Thyroid gland (tissue), 4 donors: ENCODE data around the gene METTL6. TPM values are rescaled to one million over a fixed set of nuclear protein-coding genes. Genes with fewer than 3 reads are reported as not detected.
A peak's percentile ranks its signal among the peaks of the same experiment; 100 is the strongest.
"Not testable (repeated sequence)": the region's sequence is repeated elsewhere in the genome, so short reads cannot be mapped to it uniquely, and the experiment has no call there.

Experiments
- DNase-seq, 2 donors: peaks; one replicate each; pipeline ENCODE4 v3.0.0-alpha.2; 2019
- H3K27ac ChIP-seq, 3 donors: fragments of 200-600 bp; sonication (generic); 1 replicate in 2 of 3; 2 replicates in 1 of 3; pipeline ENCODE4 v1.5.1; 2016 to 2019; ENCODE audit warnings: mild to moderate bottlenecking in 1 of 3, moderate library complexity in 1 of 3
- H3K27me3 ChIP-seq: fragments of 200-600 bp; sonication (generic); one replicate; pipeline ENCODE4 v1.5.1; 2019
- H3K36me3 ChIP-seq, 2 donors: fragments of 200-600 bp; sonication (generic); one replicate each; pipeline ENCODE4 v1.5.1; 2016 to 2019
- H3K4me1 ChIP-seq, 2 donors: fragments of 200-600 bp; sonication (generic); one replicate each; pipeline ENCODE4 v1.5.1; 2017 to 2019
- H3K4me3 ChIP-seq, 3 donors: fragments of 200-600 bp; sonication (generic); replicated peaks in 1 of 3; 1 replicate in 2 of 3; 2 replicates in 1 of 3; pipeline ENCODE4 v1.5.1; 2016; ENCODE audit warnings: mild to moderate bottlenecking in 1 of 3
- H3K9me3 ChIP-seq: fragments of 200-600 bp; sonication (generic); one replicate; pipeline ENCODE4 v1.5.1; 2017
- CTCF ChIP-seq, 6 experiments: fragments of 200-600 bp in 3 of 6; fragments of 450-650 bp in 3 of 6; sonication (generic) in 3 of 6; IDR thresholded peaks; one replicate each; pipeline ENCODE4 v1.5.1; 2016 to 2019; ENCODE audit warnings: antibody characterized with exemption in 6 of 6, mild to moderate bottlenecking in 2 of 6, inconsistent platforms in 1 of 6, moderate library complexity in 1 of 6
- POLR2A ChIP-seq, 2 donors: fragments of 450-650 bp; IDR thresholded peaks; one replicate each; pipeline ENCODE4 v1.6.1; 2017; ENCODE audit warnings: antibody characterized with exemption in 2 of 2, mild to moderate bottlenecking in 2 of 2, moderate library complexity in 1 of 2
- WGBS, 2 donors: methylation state at CpG; one replicate each; pipeline ENCODE4 v1.1.5; 2017; 5-methylcytosine and 5-hydroxymethylcytosine counted together
- intact Hi-C: fragments of 100-400 bp; cut with DNase I; formaldehyde crosslinking; loops from one replicate; pipeline ENCODE4 v1.15.1; 2023
- total RNA-seq, 4 donors: library from RNA; depleted of rRNA; stranded (reverse); fragments of >200 nt; gene quantifications; one replicate each; pipeline ENCODE4 v1.2.3, GENCODE V29; 2016

Gene METTL6
- total RNA-seq, 4 donors from 2014 or later = 20.2 to 20.8 (median 20.5) TPM

DNA sequence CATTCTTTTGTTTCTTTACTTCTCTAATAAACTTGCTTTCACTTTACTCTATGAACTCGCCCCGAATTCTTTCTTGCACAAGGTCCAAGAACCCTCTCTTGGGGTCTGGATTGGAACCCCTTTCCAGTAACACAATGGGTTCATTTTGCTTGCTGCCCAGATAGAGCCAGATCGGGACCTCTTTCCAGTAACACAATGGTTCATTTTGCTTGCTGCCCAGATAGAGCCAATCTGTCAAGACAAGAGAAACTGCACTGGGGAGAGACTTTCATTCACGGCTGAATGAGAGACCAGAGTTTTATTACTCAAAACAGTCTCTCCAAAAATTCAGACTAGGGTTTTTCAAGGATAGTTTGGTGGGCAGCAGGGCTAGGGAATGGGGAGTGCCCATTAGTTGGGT is 25.4 kb downstream of the METTL6 start:
- H3K4me1 ChIP-seq = no peaks in the 10 kb centered on the region
- H3K9me3 ChIP-seq = no peaks in the 10 kb centered on the region
- H3K36me3 ChIP-seq = no peaks in the 10 kb centered on the region
- H3K27me3 ChIP-seq = no peaks in the 10 kb centered on the region
- intact Hi-C loops = loop anchor here (5.0 kb wide), 1 partner anchor 200 kb away; no protein-coding TSS in a partner anchor
- DNase-seq = no peak
- no peak overlapping the region for H3K27ac ChIP-seq
- 85 to 90% methylated on average over 4 of the region's 4 CpGs for WGBS, 2 donors
- H3K4me3 ChIP-seq = no peak overlapping the region
- TF ChIP-seq POLR2A (IDR thresholded peaks at IDR 0.05) = no peak
- no peak for TF ChIP-seq CTCF (IDR thresholded peaks at IDR 0.05)

DNA sequence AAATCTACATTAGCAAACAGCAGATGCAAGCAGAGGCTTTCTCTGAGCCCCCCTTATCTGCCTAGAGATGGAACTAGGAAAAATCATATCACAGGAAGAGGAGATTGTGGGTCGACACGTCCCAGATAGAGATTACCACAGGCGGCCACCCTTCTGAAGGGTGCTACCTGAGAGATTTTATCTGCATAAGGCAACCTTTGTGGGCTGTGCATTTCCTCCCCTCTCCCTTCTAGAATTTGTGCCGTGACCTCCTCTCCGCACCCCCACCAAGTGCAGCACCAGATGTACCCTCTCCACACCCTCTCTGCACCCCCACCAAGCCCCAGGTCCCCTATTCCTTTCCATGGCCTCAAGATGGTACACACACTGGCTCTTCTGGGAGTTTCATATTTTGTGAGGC is 27.4 kb downstream of the METTL6 start:
- WGBS, 2 donors = 80 to 90% methylated on average over 5 of the region's 5 CpGs
- H3K4me1 ChIP-seq = no peaks in the 10 kb centered on the region
- no peak for DNase-seq
- intact Hi-C loops = loop anchor here (5.0 kb wide), 1 partner anchor 198 kb away; no protein-coding TSS in a partner anchor
- no peak for TF ChIP-seq CTCF (IDR thresholded peaks at IDR 0.05)
- TF ChIP-seq POLR2A (IDR thresholded peaks at IDR 0.05) = no peak
- no peak overlapping the region for H3K4me3 ChIP-seq
- H3K36me3 ChIP-seq = no peaks in the 10 kb centered on the region
- H3K27me3 ChIP-seq = no peaks in the 10 kb centered on the region
- no peaks in the 10 kb centered on the region for H3K9me3 ChIP-seq
- H3K27ac ChIP-seq = no peak overlapping the region

DNA sequence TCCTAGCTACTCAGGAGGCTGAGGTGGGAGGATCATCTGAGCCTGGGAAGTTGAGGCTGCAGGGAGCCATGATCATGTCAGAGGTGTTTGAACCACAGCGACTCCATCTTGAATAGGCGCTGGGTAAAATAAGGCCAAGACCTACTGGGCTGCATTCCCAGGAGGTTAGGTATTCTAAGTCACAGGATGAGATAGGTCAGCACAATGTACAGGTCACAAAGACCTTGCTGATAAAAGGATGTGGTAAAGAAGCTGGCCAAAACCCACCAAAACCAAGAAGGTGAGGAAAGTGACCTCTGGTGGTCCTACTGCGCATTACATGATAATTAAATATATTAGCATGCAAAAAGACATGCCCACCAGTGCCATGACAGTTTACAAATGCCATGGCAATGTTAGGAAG is 28.6 kb downstream of the METTL6 start:
- peak in 3 of 6 experiments; percentile 45 to 50 (median 46) for TF ChIP-seq CTCF (IDR thresholded peaks at IDR 0.05)
- H3K27ac ChIP-seq, DNase-seq, H3K36me3 ChIP-seq, intact Hi-C loops, H3K4me3 ChIP-seq, H3K9me3 ChIP-seq, H3K27me3 ChIP-seq, H3K4me1 ChIP-seq: not testable (repeated sequence)
- 90 to 95% methylated on average over 3 of the region's 3 CpGs for WGBS, 2 donors

DNA sequence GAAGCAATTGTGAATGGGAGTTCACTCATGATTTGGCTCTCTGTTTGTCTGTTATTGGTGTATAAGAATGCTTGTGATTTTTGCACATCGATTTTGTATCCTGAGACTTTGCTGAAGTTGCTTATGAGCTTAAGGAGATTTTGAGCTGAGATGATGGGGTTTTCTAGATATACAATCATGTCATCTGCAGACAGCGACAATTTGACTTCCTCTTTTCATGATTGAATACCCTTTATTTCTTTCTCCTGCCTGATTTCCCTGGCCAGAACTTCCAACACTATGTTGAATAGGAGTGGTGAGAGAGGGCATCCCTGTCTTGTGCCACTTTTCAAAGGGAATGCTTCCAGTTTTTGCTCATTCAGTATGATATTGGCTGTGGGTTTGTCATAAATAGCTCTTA is 34.1 kb downstream of the METTL6 start:
- H3K4me3 ChIP-seq, intact Hi-C loops, H3K36me3 ChIP-seq, H3K27me3 ChIP-seq, DNase-seq, H3K27ac ChIP-seq, H3K9me3 ChIP-seq: not testable (repeated sequence)
- H3K4me1 ChIP-seq = peaks cover under 1 to 12% of the 10 kb centered on the region in 2 donors
- WGBS, 2 donors = 85 to 92% methylated on average over 2 of the region's 2 CpGs

- no peak overlapping the region for H3K4me3 ChIP-seq
- peak overlapping the region in 1 of 3 donors; percentile 3 for H3K27ac ChIP-seq
- no peak for TF ChIP-seq POLR2A (IDR thresholded peaks at IDR 0.05)
- no peaks in the 10 kb centered on the region for H3K9me3 ChIP-seq
- no peaks in the 10 kb centered on the region for H3K36me3 ChIP-seq
- intact Hi-C loops = no loop called here
- no peaks in the 10 kb centered on the region for H3K27me3 ChIP-seq
- no peak for DNase-seq
- H3K4me1 ChIP-seq = peaks cover 10 to 28% of the 10 kb centered on the region in 2 donors
- 76 to 83% methylated on average over 5 of the region's 5 CpGs for WGBS, 2 donors
Observed at GRCh38 chr3:15391007-15391406, 36.3 kb downstream of the METTL6 start.

DNA sequence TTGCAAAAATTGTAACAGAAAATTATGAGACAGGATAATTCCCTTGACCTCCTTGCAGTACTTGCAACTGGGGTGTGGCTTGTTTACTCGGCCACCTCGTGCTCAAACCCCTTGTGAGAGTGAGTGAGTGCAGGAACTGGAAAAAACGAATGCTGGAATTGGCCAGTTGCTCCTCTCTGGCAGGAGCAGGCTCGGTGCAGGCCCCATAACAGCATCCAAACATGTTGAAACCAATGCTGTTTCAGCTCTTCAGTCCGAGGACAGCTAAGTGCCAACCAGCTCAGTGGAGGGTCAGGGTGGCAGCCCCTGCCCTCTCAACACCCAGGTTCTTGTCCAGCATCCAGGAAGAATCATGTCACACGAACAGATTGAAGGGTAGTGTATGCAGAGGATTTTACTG is 36.9 kb downstream of the METTL6 start:
- WGBS, 2 donors = 29 to 37% methylated on average over 6 of the region's 6 CpGs
- TF ChIP-seq POLR2A (IDR thresholded peaks at IDR 0.05) (no peak), CTCF (IDR thresholded peaks at IDR 0.05) (no peak)
- peak; percentile 35 to 65 for DNase-seq
- intact Hi-C loops = no loop called here
- Histone ChIP-seq H3K9me3 (no peaks in the 10 kb centered on the region), H3K27ac (peak overlapping the region; percentile 16 to 44 (median 41)), H3K4me1 (peaks cover 10 to 28% of the 10 kb centered on the region in 2 donors), H3K4me3 (no peak overlapping the region), H3K27me3 (no peaks in the 10 kb centered on the region), H3K36me3 (no peaks in the 10 kb centered on the region)

DNA sequence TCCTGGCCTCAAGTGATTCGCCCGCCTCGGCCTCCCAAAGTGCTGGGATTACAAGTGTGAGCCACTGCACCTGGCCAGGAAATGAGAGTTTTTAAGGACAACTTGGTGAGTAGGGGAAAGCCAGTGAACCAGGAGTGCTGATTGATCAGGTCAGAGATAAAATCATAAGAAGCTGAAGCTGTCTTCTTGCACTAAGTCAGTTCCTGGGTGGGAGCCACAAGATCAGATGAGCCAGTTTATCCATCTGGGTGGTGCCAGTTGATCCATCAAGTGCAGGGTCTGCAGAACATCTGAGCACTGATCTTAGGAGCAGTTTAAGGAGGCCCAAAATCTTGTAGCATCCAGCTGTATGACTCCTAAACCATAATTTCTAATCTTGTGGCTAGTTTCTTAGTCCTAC is 39.0 kb downstream of the METTL6 start:
- Histone ChIP-seq H3K27ac (peak overlapping the region; percentile 67 to 75 (median 71)), H3K4me1 (peaks cover 10 to 28% of the 10 kb centered on the region in 2 donors)
- intact Hi-C loops, H3K27me3 ChIP-seq, DNase-seq, H3K4me3 ChIP-seq, H3K9me3 ChIP-seq, H3K36me3 ChIP-seq: not testable (repeated sequence)
- WGBS, 2 donors = 79 to 83% methylated on average over 3 of the region's 3 CpGs
